SH-SY5Y (cell line): ENCODE results near the gene FGF18.

Source experiments
- GATA2 ChIP-seq: IDR thresholded peaks from 2 replicates; pipeline ENCODE4 v1.6.1; 2011; ENCODE audit warnings: mild to moderate bottlenecking, low read depth, low read length
- GATA3 ChIP-seq: IDR thresholded peaks from 2 replicates; pipeline ENCODE4 v1.6.1; 2011; ENCODE audit warnings: low read depth, mild to moderate bottlenecking, low read length, moderate library complexity

DNA sequence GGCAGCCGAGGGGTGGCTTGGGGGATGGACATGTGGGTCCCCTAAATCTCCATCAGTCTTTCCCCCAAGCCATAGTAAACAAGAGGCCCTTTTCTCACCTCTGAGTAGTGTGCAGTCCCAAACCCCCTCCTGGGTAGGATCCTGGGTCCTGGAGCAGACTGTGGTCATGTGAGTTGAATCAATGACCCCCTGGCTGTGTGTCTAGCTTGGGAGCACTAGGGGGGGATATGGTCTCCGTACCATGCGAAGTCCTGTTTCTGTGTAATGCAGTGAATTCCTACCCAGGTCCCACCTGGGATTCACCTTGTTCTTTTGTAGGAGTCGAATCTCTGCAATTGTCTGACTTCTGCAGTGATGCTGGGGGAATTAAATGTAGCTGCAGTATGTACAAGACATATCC lies 66.2 kb downstream of the FGF18 start:
- no peak for TF ChIP-seq GATA3
- no peak for TF ChIP-seq GATA2
